Measurements from ENCODE around the gene TSPAN2. TPM values are rescaled to one million over a fixed set of nuclear protein-coding genes. Genes with fewer than 3 reads are reported as not detected.

Gene TSPAN2
- total RNA-seq, 4 donors from 2014 or later = 3.0 to 6.6 (median 4.6) TPM

- H3K4me1 ChIP-seq = peaks cover 26 to 30% of the 10 kb centered on the region in 2 donors
- no peaks in the 10 kb centered on the region for H3K9me3 ChIP-seq
- H3K27ac ChIP-seq = peak overlapping the region; percentile 61 to 75 (median 67)
- H3K27me3 ChIP-seq = no peaks in the 10 kb centered on the region
- intact Hi-C loops (cut with DNase I) = no loop called here
- no peak overlapping the region for H3K4me3 ChIP-seq (replicated peaks in 1 of 3)
- H3K36me3 ChIP-seq = no peaks in the 10 kb centered on the region
- WGBS, 2 donors = 58 to 59% methylated on average over 12 of the region's 12 CpGs
- TF ChIP-seq CTCF (IDR thresholded peaks at IDR 0.05) = no peak
- TF ChIP-seq POLR2A (IDR thresholded peaks at IDR 0.05) = no peak
- peak; percentile 75 to 84 for DNase-seq
These were observed 20.3 kb downstream of the TSPAN2 start for GRCh38 chr1:115068826-115069585.

GRCh38 chr1:115067161-115067859 is 22.0 kb downstream of the TSPAN2 start:
- TF ChIP-seq POLR2A (IDR thresholded peaks at IDR 0.05) (no peak), CTCF (IDR thresholded peaks at IDR 0.05) (no peak)
- peaks cover 26 to 30% of the 10 kb centered on the region in 2 donors for H3K4me1 ChIP-seq
- peak; percentile 49 to 74 for DNase-seq

GRCh38 chr1:115065021-115065420 is 24.3 kb downstream of the TSPAN2 start:
- Histone ChIP-seq H3K9me3 (no peaks in the 10 kb centered on the region), H3K4me1 (peaks cover 26 to 30% of the 10 kb centered on the region in 2 donors), H3K27ac (no peak overlapping the region), H3K27me3 (no peaks in the 10 kb centered on the region), H3K4me3 (replicated peaks in 1 of 3) (no peak overlapping the region), H3K36me3 (no peaks in the 10 kb centered on the region)
- 94 to 95% methylated on average over 6 of the region's 6 CpGs for WGBS, 2 donors
- DNase-seq = no peak
- intact Hi-C loops (cut with DNase I) = no loop called here
- TF ChIP-seq CTCF (IDR thresholded peaks at IDR 0.05) (no peak), POLR2A (IDR thresholded peaks at IDR 0.05) (no peak)

More at GRCh38 chr1:115067161-115067859, 22.0 kb downstream of the TSPAN2 start:
- WGBS, 2 donors = 66 to 79% methylated on average over 8 of the region's 8 CpGs
- Histone ChIP-seq H3K4me3 (replicated peaks in 1 of 3) (no peak overlapping the region), H3K27ac (peak overlapping the region in 1 of 3 donors; percentile 75), H3K36me3 (no peaks in the 10 kb centered on the region), H3K27me3 (no peaks in the 10 kb centered on the region), H3K9me3 (no peaks in the 10 kb centered on the region)
- intact Hi-C loops (cut with DNase I) = no loop called here

GRCh38 chr1:115064461-115064860 is 24.8 kb downstream of the TSPAN2 start:
- H3K36me3 ChIP-seq = no peaks in the 10 kb centered on the region
- no peaks in the 10 kb centered on the region for H3K27me3 ChIP-seq
- intact Hi-C loops (cut with DNase I) = no loop called here
- no peak for DNase-seq
- H3K9me3 ChIP-seq = no peaks in the 10 kb centered on the region
- no peak overlapping the region for H3K27ac ChIP-seq
- H3K4me3 ChIP-seq (replicated peaks in 1 of 3) = no peak overlapping the region
- 95% methylated on average over 3 of the region's 3 CpGs for WGBS, 2 donors
- no peak for TF ChIP-seq CTCF (IDR thresholded peaks at IDR 0.05)
- TF ChIP-seq POLR2A (IDR thresholded peaks at IDR 0.05) = no peak
- peaks cover 23 to 28% of the 10 kb centered on the region in 2 donors for H3K4me1 ChIP-seq
